GM12878 (cell line): Measurements from ENCODE around the gene CHCHD3. TPM values are rescaled to one million over a fixed set of nuclear protein-coding genes. Genes with fewer than 3 reads are reported as not detected.

Source experiments
- ATAC-seq: fragments of 200-7000 bp; cut with Tn5 transposase; 3 replicates; pipeline ENCODE4 v1.9.1; 2020; ENCODE audit warnings: mild to moderate bottlenecking, moderate library complexity
- BruUV-seq: library from RNA; stranded (reverse); fragments of 400-500 nt; replicated peaks from 2 replicates; lab custom pipeline; 2021; lab: Mats Ljungman, UMichigan
- CTCF ChIA-PET: fragments of 300-600 bp; sonication (Branson Sonifier 250); formaldehyde crosslinking; extraction: SDS; loops from one replicate; lab custom pipeline; 2021; ENCODE audit warnings: inconsistent platforms; lab: Yijun Ruan, JAX
- POLR2A ChIA-PET: fragments of 350-600 bp; formaldehyde crosslinking; extraction: SDS; loops from one replicate; lab custom pipeline; 2021; ENCODE audit warnings: inconsistent platforms; lab: Charles Lee
- RAD21 ChIA-PET: fragments of 300-600 bp; sonication (Branson Sonifier 250); formaldehyde crosslinking; loops from one replicate; lab custom pipeline; 2023; ENCODE audit warnings: antibody characterized with exemption; ENCODE audit not compliant: unreplicated experiment; lab: Charles Lee
- SMC1A ChIA-PET: fragments of 300-600 bp; sonication (Branson Sonifier 250); formaldehyde crosslinking; loops from one replicate; lab custom pipeline; 2023; ENCODE audit not compliant: unreplicated experiment, uncharacterized antibody; lab: Charles Lee
- DNase-seq: peaks from one replicate; pipeline ENCODE4 v3.0.0-alpha.2; 2011; ENCODE audit warnings: low read depth, low spot score
- FAIRE-seq: peaks from 3 replicates; lab custom pipeline; 2011; peaks lifted over from hg19 to GRCh38; lab: Jason Lieb, UNC
- H2AFZ ChIP-seq: 2 replicates; pipeline ENCODE4 v1.6.0; 2011; ENCODE audit warnings: low read depth, low read length, control low read depth; ENCODE audit not compliant: control insufficient read depth
- H3K27ac ChIP-seq: 2 replicates; pipeline ENCODE4 v1.5.1; 2011; ENCODE audit warnings: control low read depth; ENCODE audit not compliant: control insufficient read depth, insufficient read depth
- H3K27me3 ChIP-seq, 2 experiments: replicated peaks in 1 of 2; 2 replicates each; pipeline versions ENCODE4 v1.6.0 to v1.6.1; 2011; ENCODE audit warnings: low read length in 1 of 2; ENCODE audit not compliant: control insufficient read depth in 2 of 2, insufficient read depth in 2 of 2
- H3K36me3 ChIP-seq, 2 experiments: 2 replicates each; pipeline ENCODE4 v1.5.1; 2011; ENCODE audit warnings: low read length in 1 of 2; ENCODE audit not compliant: control insufficient read depth in 2 of 2, insufficient read depth in 2 of 2
- H3K4me1 ChIP-seq: 2 replicates; pipeline ENCODE4 v1.6.1; 2011; ENCODE audit warnings: mild to moderate bottlenecking, low read length, moderate library complexity, mixed read lengths; ENCODE audit not compliant: control insufficient read depth, insufficient read depth
- H3K4me2 ChIP-seq: 2 replicates; pipeline ENCODE4 v1.6.0; 2011; ENCODE audit warnings: control low read depth; ENCODE audit not compliant: control insufficient read depth, insufficient read depth
- H3K4me3 ChIP-seq: fragments of 200-600 bp; sonication (generic); 2 replicates; pipeline ENCODE4 v1.5.1; 2016
- H3K79me2 ChIP-seq: 2 replicates; pipeline ENCODE4 v1.6.0; 2011; ENCODE audit warnings: low read length; ENCODE audit not compliant: control insufficient read depth, insufficient read depth
- H3K9ac ChIP-seq: 2 replicates; pipeline ENCODE4 v1.8.0; 2011; ENCODE audit warnings: low read length, control low read depth, mixed read lengths; ENCODE audit not compliant: control insufficient read depth, insufficient read depth
- H3K9me3 ChIP-seq: replicated peaks from 3 replicates; pipeline ENCODE4 v1.5.1; 2011; ENCODE audit warnings: mild to moderate bottlenecking, low read length; ENCODE audit not compliant: control insufficient read depth, insufficient read depth
- H4K20me1 ChIP-seq: 2 replicates; pipeline ENCODE4 v1.6.0; 2011; ENCODE audit not compliant: control insufficient read depth, insufficient read depth
- BACH1 ChIP-seq: fragments of 450-650 bp; IDR thresholded peaks from 2 replicates; pipeline ENCODE4 v1.6.1; 2017; ENCODE audit warnings: mild to moderate bottlenecking, borderline replicate concordance
- CBFB ChIP-seq: IDR thresholded peaks from 2 replicates; pipeline ENCODE4 v1.6.1; 2016; ENCODE audit warnings: antibody characterized with exemption, low read depth
- WGBS: methylation state at CpG from one replicate; pipeline ENCODE4 v1.1.6; 2016; ENCODE audit warnings: low lambda C conversion rate; ENCODE audit not compliant: insufficient replicate concordance, insufficient coverage; ENCODE audit errors: missing lambda C conversion rate; 5-methylcytosine and 5-hydroxymethylcytosine counted together
- in situ Hi-C: fragments of 300-500 bp; cut with MboI; formaldehyde crosslinking; loops from 9 replicates; pipeline ENCODE4 v1.14.3; 2018; ENCODE audit warnings: mixed read lengths
- intact Hi-C: fragments of 100-400 bp; cut with micrococcal nuclease; formaldehyde crosslinking; loops from one replicate; pipeline ENCODE4 v1.14.2; 2022; ENCODE audit not compliant: unreplicated experiment
- polyA plus RNA-seq, 11 experiments: library from polyadenylated mRNA; depleted of rRNA in 4 of 11; unstranded in 6 of 11; stranded (reverse) in 5 of 11; fragments of >200 nt; fragmentation: Nextera tagmentation in 4 of 11; fragmentation: Illumina TruSeq in 1 of 11; extraction: Ambion mirVana in 4 of 11; extraction: Trizol in 1 of 11; gene quantifications; 1 replicate in 1 of 11; 2 replicates in 10 of 11; pipeline versions ENCODE4 v1.2.1 to v1.2.3, GENCODE V29; 2011 to 2016; ENCODE audit warnings: inconsistent platforms in 2 of 11, missing spikeins in 2 of 11, low read depth in 1 of 11
- total RNA-seq, 4 experiments: library from RNA; depleted of rRNA in 3 of 4; stranded (reverse); fragments of >200 nt in 3 of 4; fragmentation: Illumina TruSeq in 1 of 4; extraction: Trizol in 1 of 4; gene quantifications; 2 replicates each; pipeline versions ENCODE4 v1.2.1 to v1.2.3, GENCODE V29; 2013 to 2021
- TF ChIP-seq, protein P1 (sequence below): fragments of 450-650 bp; IDR thresholded peaks from 2 replicates; pipeline ENCODE4 v1.6.1; 2017; ENCODE audit warnings: antibody characterized with exemption, mild to moderate bottlenecking, moderate library complexity

CHCHD3 gene
- total and polyA plus RNA-seq, 10 of the 15 experiments (the other 5 are each of a cell fraction or from before 2014, with no cell fraction given) = 38.3 to 178 (median 96.2) TPM

GRCh38 chr7:133071506-133071905, 10.4 kb downstream of the CHCHD3 start:
- ChIA-PET RAD21 (no interaction called here), POLR2A (interaction anchor here (1.0 to 2.1 kb wide), 2 partner anchors 11 to 21 kb away, joined by 3 to 7 read pairs; partner anchors contain the start of gene CHCHD3), CTCF (interaction anchor here (1.6 kb wide), 1 partner anchor 12 kb away, joined by 4 read pairs; no protein-coding TSS in a partner anchor), SMC1A (interaction anchor here (0.6 to 1.9 kb wide), 4 partner anchors 11 to 77 kb away, joined by 3 to 8 read pairs (median 4); partner anchors contain the start of gene CHCHD3)
- no peak overlapping the region for H2AFZ ChIP-seq
- no peak overlapping the region for H3K4me3 ChIP-seq
- DNase-seq (no peak), FAIRE-seq (no peak), ATAC-seq (no peak)
- no peak for TF ChIP-seq BACH1
- TF ChIP-seq, protein P1, sequence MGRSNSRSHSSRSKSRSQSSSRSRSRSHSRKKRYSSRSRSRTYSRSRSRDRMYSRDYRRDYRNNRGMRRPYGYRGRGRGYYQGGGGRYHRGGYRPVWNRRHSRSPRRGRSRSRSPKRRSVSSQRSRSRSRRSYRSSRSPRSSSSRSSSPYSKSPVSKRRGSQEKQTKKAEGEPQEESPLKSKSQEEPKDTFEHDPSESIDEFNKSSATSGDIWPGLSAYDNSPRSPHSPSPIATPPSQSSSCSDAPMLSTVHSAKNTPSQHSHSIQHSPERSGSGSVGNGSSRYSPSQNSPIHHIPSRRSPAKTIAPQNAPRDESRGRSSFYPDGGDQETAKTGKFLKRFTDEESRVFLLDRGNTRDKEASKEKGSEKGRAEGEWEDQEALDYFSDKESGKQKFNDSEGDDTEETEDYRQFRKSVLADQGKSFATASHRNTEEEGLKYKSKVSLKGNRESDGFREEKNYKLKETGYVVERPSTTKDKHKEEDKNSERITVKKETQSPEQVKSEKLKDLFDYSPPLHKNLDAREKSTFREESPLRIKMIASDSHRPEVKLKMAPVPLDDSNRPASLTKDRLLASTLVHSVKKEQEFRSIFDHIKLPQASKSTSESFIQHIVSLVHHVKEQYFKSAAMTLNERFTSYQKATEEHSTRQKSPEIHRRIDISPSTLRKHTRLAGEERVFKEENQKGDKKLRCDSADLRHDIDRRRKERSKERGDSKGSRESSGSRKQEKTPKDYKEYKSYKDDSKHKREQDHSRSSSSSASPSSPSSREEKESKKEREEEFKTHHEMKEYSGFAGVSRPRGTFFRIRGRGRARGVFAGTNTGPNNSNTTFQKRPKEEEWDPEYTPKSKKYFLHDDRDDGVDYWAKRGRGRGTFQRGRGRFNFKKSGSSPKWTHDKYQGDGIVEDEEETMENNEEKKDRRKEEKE = no peak
- no peak for TF ChIP-seq CBFB
- H4K20me1 ChIP-seq = no peaks in the 10 kb centered on the region
- H3K79me2 ChIP-seq = peaks cover 39% of the 10 kb centered on the region
- peaks cover 3 to 7% of the 10 kb centered on the region in 2 experiments for H3K36me3 ChIP-seq
- in situ Hi-C loops (no loop called here), intact Hi-C loops (no loop called here)
- no peak overlapping the region for H3K4me2 ChIP-seq
- H3K4me1 ChIP-seq = no peaks in the 10 kb centered on the region
- BruUV-seq = no TSS peak
- WGBS = 98% methylated on average over 2 of the region's 2 CpGs
- H3K27ac ChIP-seq = no peak overlapping the region
- H3K9ac ChIP-seq = no peak overlapping the region
- no peaks in the 10 kb centered on the region; the same call in 2 of the 3 replicates for H3K9me3 ChIP-seq
- no peaks in the 10 kb centered on the region for H3K27me3 ChIP-seq
